Activated naive CD8-positive, alpha-beta T cell (primary cell): ENCODE data around the gene UMPS.
"Not testable (repeated sequence)": the region's sequence is repeated elsewhere in the genome, so short reads cannot be mapped to it uniquely, and the experiment has no call there.

Source experiments
- H3K27ac Mint-ChIP-seq: one replicate; pipeline ENCODE4 v1.8.0; 2021; ENCODE audit warnings: mixed read lengths
- H3K27me3 Mint-ChIP-seq: one replicate; pipeline ENCODE4 v1.8.0; 2021; ENCODE audit warnings: mixed read lengths
- H3K36me3 Mint-ChIP-seq: one replicate; pipeline ENCODE4 v1.8.0; 2021; ENCODE audit warnings: mixed read lengths
- H3K4me1 Mint-ChIP-seq: one replicate; pipeline ENCODE4 v1.8.0; 2021; ENCODE audit warnings: low read depth, mixed read lengths
- H3K4me3 Mint-ChIP-seq: one replicate; pipeline ENCODE4 v1.8.0; 2021; ENCODE audit warnings: mild to moderate bottlenecking, mixed read lengths
- H3K9me3 Mint-ChIP-seq: one replicate; pipeline ENCODE4 v1.8.0; 2021; ENCODE audit warnings: low read depth, mixed read lengths

The UMPS gene

DNA sequence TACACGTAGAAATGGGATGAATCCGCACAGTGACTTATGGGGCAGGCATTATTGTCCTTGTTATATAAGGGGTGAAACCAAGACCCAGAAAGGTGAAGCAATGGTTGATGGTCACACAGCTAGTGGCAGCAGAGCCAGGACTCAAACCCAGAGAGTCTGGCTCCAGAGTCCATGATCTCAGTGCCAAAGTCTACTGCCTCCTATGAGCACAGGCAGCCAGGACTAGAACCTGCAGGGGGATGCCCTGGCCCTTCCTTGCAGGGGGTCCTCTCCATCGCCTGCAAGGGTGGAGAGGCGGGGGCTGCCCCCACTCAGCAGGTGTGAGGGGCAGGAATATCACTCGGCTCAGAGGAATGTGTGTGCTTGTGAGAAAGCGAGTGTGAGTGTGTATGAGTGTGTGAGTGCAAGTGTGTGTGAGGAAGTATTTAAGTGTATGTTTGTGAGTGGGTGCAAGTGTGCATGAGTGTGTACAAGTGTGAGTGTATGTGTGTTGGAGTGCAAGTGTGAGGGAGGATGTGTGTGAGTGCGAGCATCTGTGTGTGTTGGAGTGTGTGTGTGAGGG, 44.7 kb downstream of the UMPS start:
- Mint-ChIP-seq H3K4me3 (no peak overlapping the region), H3K9me3 (no peaks in the 10 kb centered on the region), H3K27ac (no peak overlapping the region), H3K4me1 (no peaks in the 10 kb centered on the region), H3K36me3 (no peaks in the 10 kb centered on the region), H3K27me3 (peaks cover 6% of the 10 kb centered on the region)

DNA sequence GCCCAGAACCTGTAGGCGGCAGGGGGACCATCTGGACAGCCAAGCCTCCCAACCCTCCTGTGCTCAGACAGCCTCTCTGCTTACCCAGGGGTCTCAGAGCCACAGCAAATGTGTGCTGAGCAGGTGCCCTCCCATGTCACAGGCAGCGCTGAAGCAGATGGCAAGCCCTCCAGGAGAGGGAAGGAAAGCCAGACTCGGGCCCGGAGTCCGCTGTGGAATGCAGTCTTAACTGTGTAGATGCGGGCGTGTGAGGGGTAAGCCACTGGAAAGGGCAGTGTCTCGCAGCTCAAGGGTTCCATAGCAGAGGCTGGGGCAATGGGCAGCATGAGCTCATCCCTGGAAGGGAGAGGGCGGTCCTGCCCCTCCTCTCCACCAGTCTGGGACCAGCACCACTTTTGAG, 45.6 kb downstream of the UMPS start:
- Mint-ChIP-seq H3K4me3 (no peak overlapping the region), H3K27ac (no peak overlapping the region), H3K27me3 (peaks cover 9% of the 10 kb centered on the region), H3K36me3 (no peaks in the 10 kb centered on the region), H3K9me3 (no peaks in the 10 kb centered on the region), H3K4me1 (peaks cover 4% of the 10 kb centered on the region)

DNA sequence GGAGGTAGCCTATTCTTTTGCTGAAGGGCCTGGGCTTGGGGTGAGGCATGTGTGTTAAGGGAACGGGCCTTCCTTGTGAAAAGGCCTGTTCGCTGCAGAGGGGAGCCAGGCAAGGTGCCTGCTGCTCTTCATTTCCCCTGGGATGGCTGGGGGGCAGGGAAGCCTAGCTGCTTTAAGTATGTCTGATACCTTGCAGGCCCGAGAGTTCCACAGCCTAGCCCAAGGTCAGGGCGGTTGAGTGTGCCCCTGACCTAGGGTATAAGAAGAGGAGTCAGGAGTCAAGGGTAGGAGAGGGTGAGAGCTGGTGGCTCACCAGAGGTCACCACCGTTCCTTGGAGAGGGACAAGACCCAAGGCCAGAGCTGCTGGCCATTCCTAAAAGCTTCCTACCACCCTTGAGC, 46.6 kb downstream of the UMPS start:
- no peak overlapping the region for H3K4me3 Mint-ChIP-seq
- H3K27me3 Mint-ChIP-seq = peaks cover 9% of the 10 kb centered on the region

DNA sequence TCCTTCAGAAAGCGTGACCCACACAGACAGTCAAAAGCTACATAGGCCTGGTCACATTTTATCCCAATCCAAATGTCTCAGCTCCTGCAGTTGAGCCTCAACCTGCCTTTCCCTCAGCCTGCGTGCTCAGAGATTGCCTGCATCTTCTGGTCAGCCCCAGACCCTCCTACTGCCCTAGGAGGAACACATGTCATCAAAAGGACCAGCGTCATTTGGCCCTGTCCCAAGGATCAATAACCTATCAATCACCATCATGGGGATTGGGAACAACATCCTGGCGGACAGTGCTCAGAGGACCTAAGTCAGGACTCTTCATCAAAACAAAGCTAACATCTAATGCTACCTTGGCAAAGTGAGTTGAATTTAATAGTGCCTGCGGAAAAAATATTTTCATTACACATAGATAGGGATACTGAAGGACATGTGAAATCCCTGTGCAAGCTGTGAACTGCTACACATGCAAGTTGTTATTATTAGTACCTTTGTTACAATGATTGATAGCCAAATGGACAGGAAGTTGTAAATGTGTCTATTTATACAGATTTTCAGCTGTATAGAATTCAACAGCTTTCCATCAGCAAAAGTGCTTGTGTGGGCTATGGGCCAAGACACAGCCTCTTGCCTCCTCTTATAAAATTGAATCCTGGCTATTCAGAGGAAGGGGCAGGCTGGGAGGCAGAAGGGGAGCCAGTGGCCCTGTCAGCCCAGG, 47.7 kb downstream of the UMPS start:
- Mint-ChIP-seq H3K36me3 (no peaks in the 10 kb centered on the region), H3K9me3 (no peaks in the 10 kb centered on the region), H3K4me3 (no peak overlapping the region), H3K27me3 (peaks cover 2% of the 10 kb centered on the region), H3K4me1 (peaks cover 8% of the 10 kb centered on the region), H3K27ac (no peak overlapping the region)

More for the DNA sequence above, 46.6 kb downstream of the UMPS start:
- no peaks in the 10 kb centered on the region for H3K36me3 Mint-ChIP-seq
- no peak overlapping the region for H3K27ac Mint-ChIP-seq
- H3K9me3 Mint-ChIP-seq = no peaks in the 10 kb centered on the region
- peaks cover 8% of the 10 kb centered on the region for H3K4me1 Mint-ChIP-seq

DNA sequence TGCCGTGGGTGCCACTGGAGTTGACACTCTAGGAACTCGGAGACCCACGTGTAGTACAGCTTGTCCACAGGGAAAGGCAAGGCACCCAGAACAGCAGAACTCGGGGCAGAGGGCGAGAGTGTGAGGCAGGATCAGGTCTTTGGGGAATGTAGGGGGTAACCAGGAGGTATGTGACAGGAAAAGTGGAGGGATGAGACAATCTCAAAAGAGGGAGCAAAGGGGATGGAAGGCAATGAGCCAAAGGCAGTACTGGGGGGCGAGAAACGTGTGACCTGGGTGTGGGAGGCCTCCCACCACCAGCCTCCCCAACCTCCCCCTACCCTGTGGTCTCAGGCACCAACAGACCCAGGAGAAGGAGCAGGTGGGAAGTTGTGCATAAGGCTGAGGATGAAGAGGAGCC, 48.9 kb downstream of the UMPS start:
- no peak overlapping the region for H3K4me3 Mint-ChIP-seq
- peaks cover 2% of the 10 kb centered on the region for H3K27me3 Mint-ChIP-seq

DNA sequence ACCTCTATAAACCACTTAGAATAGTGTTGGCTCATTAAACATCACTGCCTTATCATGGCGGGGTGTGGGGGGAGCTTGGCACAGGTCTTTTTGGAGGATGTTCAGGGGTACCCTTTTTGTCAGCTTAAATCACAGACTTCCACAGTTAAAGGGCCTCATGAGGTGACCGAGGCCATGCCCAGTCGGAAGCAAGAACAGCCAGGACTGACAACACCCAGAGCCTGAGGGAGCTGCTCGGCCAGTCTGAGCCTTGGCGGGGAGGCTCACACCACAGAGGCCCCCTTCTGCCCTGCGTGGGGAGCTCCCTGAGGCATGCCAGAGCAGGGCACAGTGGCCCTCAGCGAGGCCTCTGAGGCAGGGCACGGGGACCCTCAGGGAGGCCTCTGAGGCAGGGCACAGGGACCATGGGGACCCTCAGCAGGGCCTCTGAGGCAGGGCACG, 49.5 kb downstream of the UMPS start:
- Mint-ChIP-seq H3K36me3 (no peaks in the 10 kb centered on the region), H3K27me3 (peaks cover 2% of the 10 kb centered on the region), H3K27ac (no peak overlapping the region), H3K4me1 (peaks cover 8% of the 10 kb centered on the region), H3K9me3 (no peaks in the 10 kb centered on the region), H3K4me3 (no peak overlapping the region)

More for the DNA sequence above, 48.9 kb downstream of the UMPS start:
- Mint-ChIP-seq H3K36me3 (no peaks in the 10 kb centered on the region), H3K4me1 (peaks cover 8% of the 10 kb centered on the region), H3K9me3 (no peaks in the 10 kb centered on the region), H3K27ac (no peak overlapping the region)

DNA sequence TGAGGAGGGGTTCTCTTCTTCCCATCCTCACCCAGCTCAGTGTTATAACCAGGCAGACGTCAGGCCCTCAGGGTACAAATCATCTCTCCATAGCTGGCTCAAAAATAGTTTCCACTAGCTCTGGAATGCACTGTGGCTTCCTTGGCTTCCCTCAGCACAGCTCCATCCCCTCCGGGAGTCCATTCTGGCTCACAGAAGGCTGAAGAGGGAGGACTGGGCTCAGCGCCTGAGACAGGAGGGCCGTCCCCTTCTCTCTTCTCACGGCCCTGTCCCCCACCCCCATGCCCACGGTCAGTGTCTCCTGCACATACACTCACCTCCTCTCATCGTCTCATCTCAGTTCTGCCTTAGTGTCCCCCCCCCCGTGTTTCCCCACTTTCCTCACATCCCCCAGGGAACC, 50.1 kb downstream of the UMPS start:
- Mint-ChIP-seq H3K4me1 (peaks cover 8% of the 10 kb centered on the region), H3K4me3 (no peak overlapping the region), H3K27me3 (peaks cover 2% of the 10 kb centered on the region), H3K9me3 (no peaks in the 10 kb centered on the region), H3K27ac (no peak overlapping the region), H3K36me3 (no peaks in the 10 kb centered on the region)

DNA sequence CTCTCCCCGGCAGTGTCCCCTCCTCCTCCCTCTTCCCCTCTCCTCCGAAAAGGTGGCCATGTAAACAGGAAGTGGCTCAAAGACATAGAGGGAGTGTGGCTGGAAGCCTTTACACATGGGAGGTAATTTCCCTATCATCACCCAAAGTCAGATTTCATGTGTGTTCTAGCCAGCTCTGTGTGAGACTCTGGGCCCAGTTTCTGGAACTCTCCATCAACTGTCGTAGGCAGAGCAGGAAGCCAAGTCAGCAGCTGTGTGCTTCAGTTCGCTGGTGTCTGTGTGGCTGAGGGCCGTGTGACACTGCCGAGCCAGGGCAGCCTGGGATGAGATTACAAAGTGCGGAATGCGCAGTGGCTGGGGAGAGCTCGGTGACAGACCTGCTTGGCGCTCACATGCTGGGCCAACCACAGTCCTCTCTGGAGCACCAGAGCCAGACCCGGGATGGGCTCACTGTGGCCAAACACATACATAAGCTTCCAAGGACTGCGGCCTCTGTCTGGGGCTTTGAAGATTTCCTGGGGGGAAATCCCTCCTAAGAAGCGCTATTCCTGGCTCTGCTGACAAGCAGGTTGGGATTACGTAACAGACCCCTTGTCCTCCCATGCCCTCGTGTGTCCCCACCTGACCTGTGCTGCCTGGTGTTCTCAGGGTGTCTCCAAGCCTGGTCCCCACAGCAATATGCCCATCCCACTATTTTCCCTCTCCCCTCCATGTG, 50.7 kb downstream of the UMPS start:
- Mint-ChIP-seq H3K4me3 (no peak overlapping the region), H3K27ac (no peak overlapping the region), H3K27me3 (peaks cover 2% of the 10 kb centered on the region), H3K9me3 (no peaks in the 10 kb centered on the region), H3K36me3 (no peaks in the 10 kb centered on the region), H3K4me1 (peaks cover 8% of the 10 kb centered on the region)

DNA sequence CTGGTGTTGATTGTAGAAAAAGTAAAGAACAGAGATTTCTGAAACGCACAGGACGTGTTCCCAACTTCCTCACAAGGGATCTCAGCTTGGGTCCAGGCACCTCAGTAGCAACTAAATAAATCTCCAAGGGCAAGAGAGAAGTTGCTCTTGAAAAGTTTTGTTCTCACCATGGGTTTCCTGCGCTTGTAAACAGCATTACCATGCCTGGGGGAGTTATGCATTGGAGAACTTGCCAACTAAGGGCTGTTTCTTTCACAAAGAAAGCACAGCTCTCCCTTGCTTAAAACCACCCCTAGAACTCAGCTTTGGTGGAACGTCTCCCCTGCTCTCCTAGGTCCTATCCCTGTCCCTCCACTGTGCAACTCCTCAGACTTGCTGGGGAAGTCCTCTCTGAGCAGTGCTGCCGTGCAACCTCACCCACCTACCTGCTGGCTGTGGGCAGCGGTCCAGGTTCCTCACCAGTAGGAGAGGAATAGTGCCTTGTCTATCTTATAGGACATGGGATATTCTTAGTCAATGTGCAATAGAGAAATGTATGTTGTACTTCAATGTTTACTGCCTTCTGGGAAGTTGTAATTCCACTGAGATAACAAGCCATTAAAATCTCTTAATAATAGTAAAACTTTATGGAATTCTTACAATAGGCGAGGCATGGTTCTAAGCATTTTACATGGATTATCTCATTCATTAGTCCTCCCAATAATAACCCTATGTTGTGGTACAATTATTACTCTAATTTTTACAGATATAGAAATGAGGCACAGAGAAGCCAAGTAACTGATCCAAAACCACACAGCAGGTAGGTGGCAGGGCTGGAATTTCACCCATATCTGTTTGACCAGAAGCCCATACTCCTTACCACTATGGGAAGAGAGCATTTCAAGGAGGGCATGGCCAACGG, 51.5 kb downstream of the UMPS start:
- H3K27ac Mint-ChIP-seq = no peak overlapping the region
- H3K4me1 Mint-ChIP-seq = peaks cover 8% of the 10 kb centered on the region
- H3K4me3 Mint-ChIP-seq = no peak overlapping the region

DNA sequence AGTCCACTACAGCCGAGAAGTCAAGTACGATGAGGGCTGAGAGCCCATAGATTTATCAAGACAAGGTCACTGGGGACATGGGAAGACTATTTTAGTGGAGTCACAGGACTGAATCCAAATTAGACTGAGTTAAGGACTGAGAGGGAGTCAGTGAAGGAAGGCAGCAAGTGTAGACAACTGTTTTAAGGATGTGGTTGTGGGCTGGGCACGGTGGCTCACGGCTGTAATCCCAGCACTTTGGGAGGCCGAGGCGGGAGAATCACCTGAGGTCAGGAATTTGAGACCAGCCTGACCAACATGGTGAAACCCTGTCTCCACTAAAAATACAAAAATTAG, 52.1 kb downstream of the UMPS start:
- H3K9me3 Mint-ChIP-seq, H3K27me3 Mint-ChIP-seq, H3K4me1 Mint-ChIP-seq, H3K27ac Mint-ChIP-seq, H3K4me3 Mint-ChIP-seq, H3K36me3 Mint-ChIP-seq: not testable (repeated sequence)

More for the DNA sequence above, 51.5 kb downstream of the UMPS start:
- Mint-ChIP-seq H3K9me3 (no peaks in the 10 kb centered on the region), H3K36me3 (no peaks in the 10 kb centered on the region), H3K27me3 (peaks cover 2% of the 10 kb centered on the region)

DNA sequence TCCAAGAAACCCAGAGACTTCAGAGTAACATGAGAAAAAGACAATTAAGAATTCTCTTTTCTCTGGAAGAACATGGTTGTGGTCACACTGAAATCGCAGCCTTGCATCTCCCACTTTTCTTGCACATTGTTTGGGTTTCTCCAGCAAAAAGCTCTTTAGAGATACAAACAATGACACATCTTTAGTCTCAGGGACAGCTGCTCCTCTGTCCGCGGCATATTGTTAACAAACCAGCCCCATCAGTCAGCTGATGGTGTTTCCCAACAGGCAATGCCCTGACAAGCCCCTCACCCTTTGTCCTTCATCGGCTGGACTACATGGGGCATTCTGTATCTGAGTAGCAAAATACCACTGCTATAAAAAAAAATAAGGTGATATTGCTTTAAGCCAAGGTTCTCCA, 53.4 kb downstream of the UMPS start:
- no peak overlapping the region for H3K27ac Mint-ChIP-seq
- no peak overlapping the region for H3K4me3 Mint-ChIP-seq
- H3K27me3 Mint-ChIP-seq = peaks cover 2% of the 10 kb centered on the region
- H3K9me3 Mint-ChIP-seq = no peaks in the 10 kb centered on the region
- H3K4me1 Mint-ChIP-seq = peaks cover 8% of the 10 kb centered on the region
- no peaks in the 10 kb centered on the region for H3K36me3 Mint-ChIP-seq

DNA sequence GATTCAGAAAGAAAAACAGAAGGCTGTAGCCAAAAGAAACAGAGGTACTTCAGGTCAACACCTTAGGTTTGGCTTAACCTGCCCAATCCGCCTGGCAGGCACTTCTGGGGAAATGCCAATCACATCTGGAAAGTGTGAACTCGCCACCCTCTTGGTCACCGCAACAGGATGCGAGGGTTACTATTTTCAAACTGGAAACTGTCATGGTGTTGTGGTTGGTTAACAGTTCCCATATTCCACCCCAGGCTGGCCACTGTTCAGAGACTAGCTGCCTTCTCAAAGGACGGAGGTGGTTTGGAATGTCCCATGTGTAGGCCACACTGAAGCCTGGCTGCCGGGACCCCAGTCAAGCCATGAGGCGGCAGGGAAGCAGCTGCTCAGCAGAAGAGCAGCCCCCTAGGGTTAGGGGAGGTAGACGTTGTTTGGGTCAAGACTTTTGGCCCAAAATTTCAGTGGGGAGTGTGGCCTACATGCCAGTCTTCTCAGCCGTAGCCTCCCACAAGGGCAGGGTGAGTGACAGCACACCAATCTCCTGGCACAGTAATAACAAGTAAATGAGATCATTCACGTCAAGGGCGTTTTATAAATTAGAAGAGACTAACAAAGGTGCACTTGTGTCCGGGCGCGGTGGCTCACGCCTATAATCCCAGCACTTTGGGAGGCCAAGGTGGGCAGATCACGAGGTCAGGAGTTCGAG, 54.6 kb downstream of the UMPS start:
- Mint-ChIP-seq H3K4me3 (no peak overlapping the region), H3K27me3 (peaks cover 2% of the 10 kb centered on the region), H3K4me1 (peaks cover 8% of the 10 kb centered on the region), H3K27ac (no peak overlapping the region), H3K36me3 (no peaks in the 10 kb centered on the region), H3K9me3 (no peaks in the 10 kb centered on the region)

DNA sequence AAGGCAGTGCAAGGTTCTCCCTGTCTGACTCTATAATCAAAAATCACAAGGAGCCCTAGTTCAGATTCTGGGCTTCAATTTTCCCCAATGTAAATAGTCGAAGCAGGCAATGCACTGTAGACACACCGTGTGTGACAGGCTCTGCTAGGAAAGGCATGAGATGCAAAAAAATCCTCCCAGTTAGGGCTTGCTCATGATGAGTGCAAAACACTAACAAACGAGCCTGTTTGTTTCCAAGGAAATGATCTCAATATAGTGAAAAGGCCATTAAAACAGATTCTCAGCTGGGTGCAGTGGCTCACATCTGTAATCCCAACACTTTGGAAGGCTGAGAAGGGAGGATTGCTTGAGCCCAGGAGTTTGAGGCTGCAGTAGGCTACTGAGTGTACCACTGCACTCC, 55.7 kb downstream of the UMPS start:
- Mint-ChIP-seq H3K4me1 (peaks cover 3% of the 10 kb centered on the region), H3K27me3 (no peaks in the 10 kb centered on the region), H3K27ac (no peak overlapping the region), H3K9me3 (no peaks in the 10 kb centered on the region), H3K36me3 (no peaks in the 10 kb centered on the region), H3K4me3 (no peak overlapping the region)

DNA sequence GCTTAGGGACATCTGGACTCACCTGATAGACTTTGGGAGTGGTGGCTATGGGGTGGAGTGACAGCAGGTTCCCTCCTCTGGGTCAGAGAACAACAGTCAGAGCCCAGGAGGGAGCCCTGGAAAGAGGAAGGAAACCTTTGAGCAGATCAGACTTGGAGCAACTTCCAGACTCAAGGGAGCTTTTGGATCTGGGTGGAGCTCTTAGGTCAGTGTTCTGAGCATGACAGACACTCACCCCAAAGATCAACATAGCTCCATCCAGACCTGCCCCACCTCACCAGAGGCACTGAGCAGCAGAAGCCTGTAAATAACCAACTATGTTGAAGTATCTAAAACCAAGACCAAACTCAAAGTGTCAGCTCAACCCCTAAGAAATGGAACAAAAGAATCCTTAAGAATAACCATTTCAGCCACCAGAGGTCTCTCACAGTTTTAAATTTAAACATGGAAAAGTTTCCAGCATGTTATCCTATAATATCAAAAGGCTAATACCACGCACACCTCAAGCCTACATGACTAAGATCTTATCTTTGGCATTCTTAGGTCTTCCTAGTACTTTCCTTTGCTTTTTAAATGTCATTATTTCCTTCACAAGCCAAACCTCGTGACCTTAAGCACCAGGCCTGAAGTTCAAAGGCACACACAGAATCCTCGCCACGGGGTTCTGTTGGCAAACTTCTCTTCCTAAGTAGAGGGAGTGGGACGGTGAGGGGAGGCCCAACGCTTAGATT, 56.4 kb downstream of the UMPS start:
- Mint-ChIP-seq H3K9me3 (no peaks in the 10 kb centered on the region), H3K27me3 (no peaks in the 10 kb centered on the region), H3K4me3 (no peak overlapping the region), H3K4me1 (no peaks in the 10 kb centered on the region), H3K36me3 (no peaks in the 10 kb centered on the region), H3K27ac (no peak overlapping the region)
